ENCODE measurements around the gene SLC6A2. TPM values are rescaled to one million over a fixed set of nuclear protein-coding genes. Genes with fewer than 3 reads are reported as not detected.

SLC6A2 gene
- total RNA-seq, 1 donor from 2014 or later: 9.6 TPM

GRCh38 chr16:55647343-55647742 lies 8.4 kb upstream of the SLC6A2 start:
- Histone ChIP-seq H3K4me1 (no peaks in the 10 kb centered on the region), H3K36me3 (no peaks in the 10 kb centered on the region), H3K27me3 (no peaks in the 10 kb centered on the region), H3K27ac (no peak overlapping the region), H3K4me3 (no peak overlapping the region), H3K9me3 (no peaks in the 10 kb centered on the region)
- no peak for DNase-seq (ENCODE audit: extremely low spot score in 2 of 2)
- TF ChIP-seq POLR2A (IDR thresholded peaks at IDR 0.05) (no peak), CTCF (IDR thresholded peaks at IDR 0.05) (no peak), POLR2AphosphoS5 (IDR thresholded peaks at IDR 0.05; ENCODE audit: insufficient read depth in 1 of 2, low read depth in 1 of 2) (no peak)
- intact Hi-C loops (cut with DNase I): no loop called here

- no peaks in the 10 kb centered on the region for H3K27me3 ChIP-seq
- intact Hi-C loops (cut with DNase I): no loop called here
- H3K27ac ChIP-seq: no peak overlapping the region
- no peaks in the 10 kb centered on the region for H3K36me3 ChIP-seq
- H3K4me3 ChIP-seq: no peak overlapping the region
- DNase-seq (ENCODE audit: extremely low spot score in 2 of 2): no peak
- TF ChIP-seq POLR2AphosphoS5 (IDR thresholded peaks at IDR 0.05; ENCODE audit: insufficient read depth in 1 of 2, low read depth in 1 of 2) (no peak), CTCF (IDR thresholded peaks at IDR 0.05) (no peak), POLR2A (IDR thresholded peaks at IDR 0.05) (no peak)
- H3K9me3 ChIP-seq: no peaks in the 10 kb centered on the region
- H3K4me1 ChIP-seq: no peaks in the 10 kb centered on the region
Measured at GRCh38 chr16:55647798-55648197, 8.0 kb upstream of the SLC6A2 start.

GRCh38 chr16:55651841-55652824 lies 3.7 kb upstream of the SLC6A2 start:
- Histone ChIP-seq H3K36me3 (no peaks in the 10 kb centered on the region), H3K4me1 (peaks cover 6% of the 10 kb centered on the region), H3K27me3 (no peaks in the 10 kb centered on the region), H3K9me3 (no peaks in the 10 kb centered on the region), H3K27ac (no peak overlapping the region), H3K4me3 (no peak overlapping the region)
- no peak for DNase-seq (ENCODE audit: extremely low spot score in 2 of 2)
- TF ChIP-seq POLR2A (IDR thresholded peaks at IDR 0.05) (no peak), POLR2AphosphoS5 (IDR thresholded peaks at IDR 0.05; ENCODE audit: insufficient read depth in 1 of 2, low read depth in 1 of 2) (no peak), CTCF (IDR thresholded peaks at IDR 0.05) (no peak)
- intact Hi-C loops (cut with DNase I): no loop called here

DNA sequence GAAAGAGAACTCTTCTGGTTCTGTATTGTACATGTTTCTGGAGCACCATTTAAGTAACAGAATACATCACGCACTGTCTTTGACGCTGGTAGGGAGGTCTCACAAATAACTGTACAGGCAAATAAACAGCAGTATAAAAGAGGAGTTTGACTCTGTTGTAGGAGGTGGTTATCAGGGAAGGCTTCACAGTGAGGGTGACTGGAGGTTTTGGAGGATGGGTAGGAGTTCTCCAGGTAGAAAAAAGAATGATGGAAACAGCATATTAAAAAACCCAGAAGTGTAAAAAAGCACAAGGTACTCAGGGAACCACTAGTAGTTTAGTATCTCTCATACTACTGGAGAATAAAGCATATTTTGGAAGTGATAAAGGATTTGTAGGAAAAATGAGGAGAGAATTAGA lies 2.7 kb upstream of the SLC6A2 start:
- DNase-seq (ENCODE audit: extremely low spot score in 2 of 2): no peak
- Histone ChIP-seq H3K4me1 (peaks cover 6% of the 10 kb centered on the region), H3K27ac (no peak overlapping the region), H3K4me3 (no peak overlapping the region), H3K36me3 (no peaks in the 10 kb centered on the region), H3K27me3 (no peaks in the 10 kb centered on the region), H3K9me3 (no peaks in the 10 kb centered on the region)
- no peak for TF ChIP-seq POLR2A (IDR thresholded peaks at IDR 0.05)
- TF ChIP-seq POLR2AphosphoS5 (IDR thresholded peaks at IDR 0.05; ENCODE audit: insufficient read depth in 1 of 2, low read depth in 1 of 2): no peak
- TF ChIP-seq CTCF (IDR thresholded peaks at IDR 0.05): no peak
- intact Hi-C loops (cut with DNase I): no loop called here

DNA sequence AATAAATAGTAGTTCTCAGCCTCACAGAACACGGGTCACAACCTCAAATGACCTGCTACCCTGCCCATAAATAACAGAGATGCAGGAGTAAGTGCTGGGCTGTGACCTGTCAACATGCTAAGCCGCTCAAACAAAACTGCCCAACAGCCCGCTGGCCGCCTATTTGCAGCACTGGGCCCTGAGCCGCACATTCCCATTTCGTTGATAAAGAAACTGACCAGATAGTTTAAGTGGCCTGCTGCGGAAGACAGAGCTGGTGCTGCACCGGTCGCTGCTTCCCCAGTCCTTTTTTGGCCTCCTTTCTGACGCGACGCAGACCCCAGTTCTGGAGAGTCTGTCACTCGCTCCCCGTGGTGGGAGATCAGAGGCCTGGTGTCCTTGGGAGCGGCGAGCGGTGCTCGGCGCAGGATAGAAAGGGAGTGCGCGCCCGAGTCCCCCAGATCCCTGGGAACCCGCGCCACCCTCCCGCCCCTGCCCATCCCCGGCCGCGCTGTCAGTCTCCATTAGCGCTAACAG lies 349 bp upstream of the SLC6A2 start:
- Histone ChIP-seq H3K27me3 (no peaks in the 10 kb centered on the region), H3K4me1 (peaks cover 6% of the 10 kb centered on the region), H3K27ac (no peak overlapping the region), H3K9me3 (no peaks in the 10 kb centered on the region), H3K36me3 (no peaks in the 10 kb centered on the region), H3K4me3 (peak overlapping the region; percentile 25 to 36)
- TF ChIP-seq POLR2A (IDR thresholded peaks at IDR 0.05) (no peak), POLR2AphosphoS5 (IDR thresholded peaks at IDR 0.05; ENCODE audit: insufficient read depth in 1 of 2, low read depth in 1 of 2) (no peak), CTCF (IDR thresholded peaks at IDR 0.05) (no peak)
- intact Hi-C loops (cut with DNase I): no loop called here
- no peak for DNase-seq (ENCODE audit: extremely low spot score in 2 of 2)

Data from vagina (tissue), 2 donors.